GM18519 (cell line): ENCODE results near the gene AHNAK.
"Not testable (repeated sequence)": the region's sequence is repeated elsewhere in the genome, so short reads cannot be mapped to it uniquely, and the experiment has no call there.

Experiments
- ATAC-seq: cut with Tn5 transposase; IDR thresholded peaks from one replicate; pipeline ENCODE4 v1.9.1; 2021; ENCODE audit warnings: mild to moderate bottlenecking, moderate library complexity; ENCODE audit not compliant: unreplicated experiment, low FRiP score

AHNAK gene

DNA sequence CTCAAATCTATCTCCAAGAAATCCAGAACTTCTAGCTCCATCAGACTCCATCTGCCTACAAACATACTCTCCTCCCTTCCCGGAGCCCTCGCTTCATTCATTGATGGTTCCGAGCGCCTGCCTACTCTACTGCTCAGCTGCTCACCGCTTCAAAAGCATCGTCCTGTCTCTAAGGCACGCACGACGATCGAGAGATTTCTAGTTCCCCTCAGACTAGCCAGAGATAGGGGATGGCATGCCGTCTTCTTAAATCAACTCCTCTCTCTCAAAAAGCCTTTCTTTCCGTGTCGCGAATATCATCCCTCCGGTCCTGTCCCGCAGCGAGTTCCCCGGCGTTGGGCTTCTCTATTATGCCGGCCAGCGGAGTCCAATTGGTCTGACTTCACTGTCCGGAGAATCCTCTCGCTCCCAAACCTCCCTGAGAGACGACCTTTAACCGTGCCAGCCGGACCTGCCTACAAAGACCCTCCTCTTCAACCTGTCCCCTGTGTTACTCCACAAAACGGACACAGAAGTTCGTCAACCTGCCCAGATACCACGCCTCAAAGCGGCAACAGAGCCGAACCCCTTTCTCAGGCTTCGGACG is 26.5 kb upstream of the AHNAK start:
- ATAC-seq: no peak

- ATAC-seq: no peak
These were observed 25.8 kb upstream of the AHNAK start for GRCh38 chr11:62572431-62572830.

DNA sequence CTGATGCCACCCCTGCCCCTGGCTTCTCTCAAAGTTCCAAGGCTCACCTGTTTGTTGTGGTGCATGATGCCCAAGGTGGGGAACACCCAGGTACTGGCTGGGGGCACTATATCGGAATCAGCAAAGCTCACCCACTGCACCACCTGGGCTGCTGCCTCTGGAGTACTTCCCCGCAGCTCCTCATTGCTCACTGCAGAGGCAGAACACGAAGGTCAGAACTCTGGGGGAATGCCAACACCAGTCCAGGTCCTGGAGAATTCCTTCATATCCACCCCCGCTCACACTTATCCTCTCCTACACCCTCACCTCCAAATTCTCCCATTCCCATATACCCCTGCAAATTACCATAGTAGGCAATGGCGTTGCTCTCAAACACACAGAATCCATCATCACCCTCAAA is 24.9 kb upstream of the AHNAK start:
- ATAC-seq: not testable (repeated sequence)

DNA sequence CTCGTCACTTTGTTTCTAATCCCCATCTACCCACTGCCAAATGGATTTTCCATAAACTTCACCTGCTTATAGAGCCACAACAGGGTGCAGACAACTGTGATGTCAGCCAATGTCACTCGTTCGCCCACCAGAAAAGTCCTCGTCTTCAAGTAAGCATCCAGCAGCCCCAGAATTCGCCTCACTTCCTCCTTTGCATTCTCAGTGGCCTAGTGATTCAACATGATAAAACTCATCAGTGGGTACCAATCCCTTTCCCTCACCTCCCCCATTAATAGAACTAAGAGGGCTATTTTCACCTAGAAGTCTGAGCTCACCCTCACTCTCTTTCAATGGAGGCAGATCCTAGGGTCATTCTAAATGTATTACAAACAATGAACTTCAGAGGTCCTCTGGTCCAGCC is 24.3 kb upstream of the AHNAK start:
- not testable (repeated sequence) for ATAC-seq

DNA sequence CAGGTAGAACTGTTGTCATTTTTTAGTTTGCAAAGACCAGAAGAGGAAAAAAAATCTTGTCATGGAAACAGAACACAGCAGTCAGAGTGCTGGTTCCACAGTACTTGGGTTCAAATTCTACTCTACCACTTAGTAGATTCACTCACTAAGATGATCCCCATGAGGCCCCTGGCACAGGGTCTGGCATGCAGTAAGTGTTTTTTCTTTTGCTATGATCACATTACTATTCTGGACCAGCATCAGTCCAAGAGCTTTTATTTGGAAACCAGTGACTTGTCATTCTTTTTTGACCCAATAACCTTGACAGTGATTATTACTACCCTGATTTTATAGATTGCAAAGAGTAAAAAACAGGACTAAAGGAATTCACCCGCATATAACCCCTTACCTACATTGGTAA is 23.0 kb upstream of the AHNAK start:
- ATAC-seq: no peak

DNA sequence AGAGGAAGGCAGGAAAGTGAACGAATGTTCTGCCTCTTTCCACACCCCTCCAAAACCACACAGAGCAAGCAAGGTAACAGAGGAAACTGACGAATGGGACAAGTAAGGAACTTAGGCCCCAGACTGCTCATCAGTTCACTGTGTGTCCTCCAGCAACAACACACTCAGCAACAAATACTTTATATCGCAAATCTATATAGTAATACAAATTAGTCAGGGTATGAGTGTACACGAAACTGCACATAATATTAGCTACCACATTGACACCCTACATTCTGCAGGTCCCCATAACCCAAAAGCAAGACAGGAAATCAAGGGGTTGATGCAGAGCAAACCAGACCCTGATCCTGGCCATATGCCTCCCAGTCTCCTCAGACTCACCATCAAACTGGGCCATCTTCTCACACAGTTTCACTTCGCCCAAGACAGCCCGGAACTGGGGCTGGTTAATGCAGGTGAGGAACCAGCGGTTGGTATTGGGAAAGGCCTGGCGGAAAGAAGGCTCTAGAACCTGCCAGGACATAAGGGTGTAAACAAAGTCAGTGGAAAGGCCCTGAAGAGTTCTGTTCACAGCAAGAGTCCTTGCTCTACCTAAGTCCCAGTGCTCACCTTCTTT is 20.5 kb upstream of the AHNAK start:
- ATAC-seq: no peak

DNA sequence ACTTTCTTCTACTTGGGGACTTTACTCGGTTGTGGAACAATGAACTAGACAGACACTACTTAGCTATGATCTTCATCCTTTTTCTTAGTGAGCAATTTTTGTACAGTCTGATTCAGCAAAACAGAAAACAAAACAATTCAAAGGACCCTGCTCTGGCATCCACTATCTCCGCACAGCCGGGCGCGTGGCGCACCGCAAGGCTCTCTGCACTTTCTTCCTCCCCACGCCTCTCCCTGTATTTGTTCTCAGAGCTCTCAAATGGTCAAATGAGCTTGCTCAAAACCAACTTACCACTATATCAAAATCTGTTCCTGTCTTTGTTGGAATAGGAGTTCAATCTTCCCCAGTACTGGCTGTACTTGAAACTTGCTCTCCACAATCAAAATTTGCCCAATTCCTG is 19.6 kb upstream of the AHNAK start:
- ATAC-seq: no peak

DNA sequence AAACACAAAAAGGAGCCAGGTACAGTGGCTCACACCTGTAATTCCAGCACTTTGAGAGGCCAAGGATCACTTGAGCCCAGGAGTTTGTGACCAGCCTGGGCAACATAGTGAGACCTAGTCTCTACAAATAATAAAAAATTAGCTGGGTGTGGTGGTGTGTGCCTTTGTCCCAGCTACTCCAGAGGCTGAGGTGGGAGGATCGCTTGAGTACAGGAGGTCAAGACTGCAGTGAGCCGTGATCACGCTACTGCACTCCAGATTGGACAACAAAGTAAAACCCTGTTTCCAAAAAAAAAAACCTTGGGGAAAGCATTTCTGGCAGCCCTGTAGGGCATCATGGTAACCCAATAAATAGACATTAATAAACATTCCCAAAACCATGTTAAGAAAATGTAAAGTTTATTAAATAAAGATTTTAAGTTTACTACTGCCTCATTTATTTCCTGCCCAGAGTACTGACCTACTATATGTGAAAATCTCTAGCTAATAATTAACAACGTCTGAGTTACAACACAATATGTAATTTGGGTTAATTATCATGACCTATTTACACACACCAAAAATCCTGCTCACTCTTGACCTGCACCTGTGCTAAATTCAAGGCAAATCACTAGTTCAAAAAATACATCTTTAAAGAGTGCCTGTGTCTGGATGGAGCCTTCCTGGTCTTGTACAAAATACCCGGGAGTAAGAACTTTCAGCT is 18.6 kb upstream of the AHNAK start:
- no peak for ATAC-seq

- not testable (repeated sequence) for ATAC-seq
These were observed 15.1 kb upstream of the AHNAK start for GRCh38 chr11:62561677-62562230.

DNA sequence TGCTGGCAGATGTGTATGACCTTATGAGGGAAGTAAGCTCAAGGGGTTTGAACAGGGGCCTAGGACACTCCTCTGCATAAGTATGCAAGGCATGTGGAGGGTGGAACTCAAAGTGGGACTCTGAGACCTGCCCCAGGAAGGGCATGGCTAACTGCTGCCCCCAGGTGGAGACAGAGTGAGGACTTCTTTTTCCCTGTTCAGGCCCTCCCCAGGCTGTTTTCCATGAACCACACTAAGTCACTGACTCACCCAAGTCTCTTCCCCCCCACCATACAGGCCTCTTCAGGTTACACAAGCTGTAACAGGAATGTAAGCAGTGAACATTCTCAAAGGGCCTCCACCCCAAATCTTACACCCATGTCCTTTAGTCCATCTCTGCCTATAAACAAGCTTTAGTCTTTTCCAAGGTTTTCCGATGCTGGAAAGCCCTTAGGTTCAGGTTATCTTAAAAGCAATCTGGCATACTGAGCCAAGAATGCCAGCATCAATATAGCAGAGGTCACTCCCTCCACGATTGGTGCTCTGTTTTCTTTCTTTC is 14.0 kb upstream of the AHNAK start:
- no peak for ATAC-seq

GRCh38 chr11:62559626-62560025 is 13.0 kb upstream of the AHNAK start:
- not testable (repeated sequence) for ATAC-seq

- no peak for ATAC-seq
These were observed 12.6 kb upstream of the AHNAK start for GRCh38 chr11:62559204-62559603.

DNA sequence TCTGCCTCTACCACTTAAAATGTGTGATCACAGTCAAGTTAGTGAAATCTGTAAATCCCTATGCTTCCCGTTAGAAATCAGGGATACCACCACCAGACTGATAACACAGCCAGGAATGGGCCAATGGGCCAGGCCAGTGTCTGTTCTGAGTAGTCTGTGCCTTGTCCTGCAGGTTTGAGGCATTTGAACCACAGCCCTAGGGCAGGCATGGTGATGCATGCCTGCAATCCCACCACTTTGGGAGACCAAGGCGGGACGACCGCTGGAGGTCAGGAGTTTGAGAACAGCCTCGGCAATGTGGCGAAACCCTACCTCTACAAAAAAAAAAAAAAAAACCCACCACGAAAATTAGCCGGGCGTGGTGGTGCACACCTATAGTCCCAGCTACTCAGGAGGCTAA is 12.1 kb upstream of the AHNAK start:
- ATAC-seq: no peak

- ATAC-seq: no peak
These were observed 10.4 kb upstream of the AHNAK start for GRCh38 chr11:62556875-62557631.

GRCh38 chr11:62556108-62556874 is 9.7 kb upstream of the AHNAK start:
- ATAC-seq: no peak

DNA sequence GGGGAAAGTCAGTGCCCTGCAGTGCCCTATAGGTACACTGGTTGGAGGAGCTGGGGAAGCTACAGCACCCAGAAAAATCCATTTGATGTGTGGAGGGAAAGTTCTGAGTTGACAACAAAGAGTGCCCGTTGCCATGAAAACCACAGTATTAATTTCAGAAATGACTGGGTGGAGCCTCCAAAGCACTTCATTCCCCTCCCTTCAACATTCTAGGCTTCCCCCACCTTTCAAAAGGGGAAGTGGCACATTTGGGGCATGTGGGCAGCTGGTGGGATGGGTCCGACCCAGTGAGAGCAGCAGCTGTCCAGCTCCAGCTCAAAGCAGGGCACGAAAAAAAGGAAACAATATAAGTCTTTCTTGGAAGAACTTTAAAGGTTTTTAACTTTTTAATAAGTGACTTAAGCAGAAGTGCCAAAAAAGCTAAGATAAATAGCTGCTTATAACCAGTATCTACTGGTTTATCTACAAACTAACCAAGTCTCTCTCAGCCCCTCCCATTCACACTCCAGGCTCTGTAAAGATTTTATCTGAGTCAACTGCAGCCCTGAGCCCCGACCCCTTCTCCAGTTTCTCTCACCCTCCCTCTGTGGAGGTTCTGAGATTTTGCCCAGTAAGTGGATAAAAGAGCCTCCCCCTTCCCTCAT is 9.0 kb upstream of the AHNAK start:
- ATAC-seq: peak; percentile 31

DNA sequence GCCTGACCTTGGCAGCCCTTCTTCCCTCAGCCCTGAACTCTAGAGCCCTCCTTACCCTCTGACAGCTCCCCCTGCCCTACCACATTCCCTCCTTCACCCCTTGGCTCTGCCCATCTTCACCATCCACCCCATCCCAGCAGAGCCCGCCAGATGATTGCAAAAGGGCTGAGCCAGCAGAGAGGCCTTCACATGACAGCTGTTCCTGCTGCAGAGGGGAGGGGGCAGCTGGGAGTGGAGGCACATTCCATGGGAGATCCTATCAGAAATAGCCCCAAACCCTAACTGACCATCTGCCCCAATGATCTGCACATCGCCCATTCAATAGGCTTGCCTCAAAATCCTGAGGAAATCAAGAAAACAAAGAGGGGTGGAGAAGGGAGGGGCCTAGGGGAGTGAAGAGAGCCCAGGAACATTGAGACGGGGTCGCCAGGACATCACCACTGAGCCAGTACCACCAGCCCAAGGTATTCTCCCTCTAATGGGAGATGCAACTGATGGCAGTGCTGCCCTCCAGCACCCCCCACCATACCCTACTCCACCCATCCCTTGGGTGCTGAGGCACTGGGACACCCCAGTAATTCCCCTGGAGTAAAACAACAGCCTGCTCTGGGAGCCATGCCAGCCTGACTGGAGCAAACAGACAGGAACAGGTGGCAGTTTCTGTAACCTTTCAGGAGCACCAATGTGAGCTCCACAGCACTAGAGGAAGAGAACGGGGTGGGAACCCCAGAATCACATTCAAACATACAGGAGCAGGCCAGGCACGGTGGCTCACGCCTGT is 8.0 kb upstream of the AHNAK start:
- no peak for ATAC-seq

GRCh38 chr11:62553839-62554361 is 7.3 kb upstream of the AHNAK start:
- ATAC-seq: no peak
